Large intestine (tissue), 3 donors: ENCODE data around the gene RB1. TPM values are rescaled to one million over a fixed set of nuclear protein-coding genes. Genes with fewer than 3 reads are reported as not detected.

Experiments used
- DNase-seq, 2 donors: peaks; one replicate each; pipeline versions ENCODE4 v3.0.0 to v3.0.0-alpha.2; 2013
- H3K27ac ChIP-seq: one replicate; pipeline ENCODE4 v1.5.1; 2013; ENCODE audit warnings: low read length
- H3K27me3 ChIP-seq: 2 replicates; pipeline ENCODE4 v1.6.1; 2013; ENCODE audit warnings: low read length; ENCODE audit not compliant: control insufficient read depth, insufficient read depth
- H3K36me3 ChIP-seq: 2 replicates; pipeline ENCODE4 v1.6.1; 2013; ENCODE audit warnings: low read length; ENCODE audit not compliant: control insufficient read depth, insufficient read depth
- H3K4me1 ChIP-seq: one replicate; pipeline ENCODE4 v1.6.1; 2013; ENCODE audit warnings: low read length; ENCODE audit not compliant: control insufficient read depth, insufficient read depth
- H3K4me3 ChIP-seq: one replicate; pipeline ENCODE4 v1.5.1; 2013; ENCODE audit warnings: low read length
- H3K9me3 ChIP-seq: one replicate; pipeline ENCODE4 v1.6.1; 2013; ENCODE audit warnings: mild to moderate bottlenecking, low read depth, low read length, moderate library complexity; ENCODE audit not compliant: control insufficient read depth
- WGBS: methylation state at CpG from one replicate; pipeline ENCODE4 v1.1.5; 2013; ENCODE audit warnings: low lambda C conversion rate; ENCODE audit not compliant: insufficient coverage; 5-methylcytosine and 5-hydroxymethylcytosine counted together
- polyA plus RNA-seq: library from polyadenylated mRNA; unstranded; fragments of 120-200 nt; gene quantifications from one replicate; pipeline ENCODE4 v1.2.1, GENCODE V29; 2013

The RB1 gene
- polyA plus RNA-seq, 1 donor, result 34.8 TPM

DNA sequence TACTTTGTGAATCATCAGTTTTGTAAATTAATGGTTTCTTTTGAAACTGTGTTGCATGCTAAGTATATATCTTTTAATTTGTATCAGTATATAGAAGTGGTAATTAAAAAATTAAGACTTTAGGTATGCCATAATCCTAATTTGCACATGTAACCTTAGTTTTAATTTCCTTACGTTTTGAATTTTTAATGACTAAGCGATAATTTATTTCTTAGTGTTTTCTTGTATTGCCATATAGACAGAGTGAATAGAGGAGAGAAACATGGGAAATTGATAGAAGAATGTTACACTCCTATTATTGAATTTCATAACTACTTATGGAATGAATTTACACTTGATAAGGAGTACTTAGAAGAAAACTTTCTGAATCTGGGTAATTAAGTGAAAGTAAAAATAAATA is 79.8 kb downstream of the RB1 start:
- H3K27ac ChIP-seq, result no peak overlapping the region
- H3K4me1 ChIP-seq, result no peaks in the 10 kb centered on the region
- H3K4me3 ChIP-seq, result no peak overlapping the region
- no CpG with 5 or more reads among the region's 2 CpGs for WGBS
- no peaks in the 10 kb centered on the region for H3K27me3 ChIP-seq
- H3K9me3 ChIP-seq, result no peaks in the 10 kb centered on the region
- no peak for DNase-seq
- peaks cover 6% of the 10 kb centered on the region for H3K36me3 ChIP-seq

DNA sequence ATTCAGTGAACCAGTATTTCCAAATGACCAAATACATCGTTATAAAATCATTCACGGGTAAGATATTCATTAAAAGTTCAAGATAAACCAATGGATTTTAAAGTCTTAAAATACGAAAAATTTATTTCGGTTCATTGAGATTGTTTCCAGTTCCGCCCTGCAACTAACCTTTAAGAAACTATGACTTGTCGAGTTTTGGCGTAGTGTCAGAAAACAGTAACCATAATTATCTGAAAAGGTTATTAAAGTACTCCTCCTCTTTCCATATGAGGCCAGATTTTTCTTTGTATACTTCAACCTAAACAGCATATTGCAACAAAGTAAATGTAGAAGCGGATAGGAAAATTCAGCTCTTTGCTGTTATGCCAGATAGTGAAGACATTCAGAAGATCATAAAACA is 83.3 kb downstream of the RB1 start:
- Histone ChIP-seq H3K9me3 (no peaks in the 10 kb centered on the region), H3K4me1 (no peaks in the 10 kb centered on the region), H3K36me3 (peaks cover 7% of the 10 kb centered on the region), H3K4me3 (no peak overlapping the region), H3K27me3 (no peaks in the 10 kb centered on the region), H3K27ac (no peak overlapping the region)
- 100% methylated on average over 5 of the region's 8 CpGs for WGBS
- no peak for DNase-seq

- 88% methylated on average over 1 of the region's 3 CpGs for WGBS
Measured at GRCh38 chr13:48391257-48391656, 87.7 kb downstream of the RB1 start.

DNA sequence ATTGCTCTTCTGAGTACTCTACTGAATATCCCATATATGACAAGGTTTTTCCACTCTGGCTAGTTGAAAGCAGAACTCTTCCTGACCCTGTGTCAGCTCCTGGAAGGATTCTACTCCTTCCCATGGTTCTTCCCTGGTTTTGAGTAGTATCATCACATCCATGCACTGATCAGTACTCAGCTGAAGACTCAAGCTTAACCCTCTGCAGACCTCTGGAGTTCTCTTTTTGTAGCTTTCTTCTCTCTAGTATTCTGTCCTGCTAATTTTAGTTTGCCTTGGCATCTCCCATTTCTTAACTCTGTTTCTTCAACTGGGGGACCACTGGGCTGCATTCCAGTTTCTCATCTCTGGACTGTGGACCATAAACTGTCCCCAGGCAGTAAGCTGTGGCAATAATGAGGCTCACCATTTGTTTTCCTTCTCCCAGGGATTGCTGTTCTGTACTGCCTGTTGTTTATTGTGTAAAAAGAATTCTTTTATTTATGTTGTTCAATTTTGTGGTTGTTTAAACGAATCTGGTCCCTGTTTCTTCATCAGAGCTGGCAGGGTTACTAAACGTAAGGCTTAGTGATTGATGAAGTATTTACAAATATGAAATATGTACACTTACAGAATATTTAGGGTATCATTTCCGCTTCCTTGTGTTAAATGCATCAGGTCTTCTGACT is 89.6 kb downstream of the RB1 start:
- Histone ChIP-seq H3K9me3 (no peaks in the 10 kb centered on the region), H3K4me3 (no peak overlapping the region), H3K27ac (no peak overlapping the region), H3K27me3 (no peaks in the 10 kb centered on the region), H3K36me3 (peaks cover 7% of the 10 kb centered on the region), H3K4me1 (no peaks in the 10 kb centered on the region)
- no peak for DNase-seq
- no CpG with 5 or more reads among the region's 3 CpGs for WGBS

More at GRCh38 chr13:48391257-48391656, 87.7 kb downstream of the RB1 start:
- DNase-seq, result no peak
- Histone ChIP-seq H3K9me3 (no peaks in the 10 kb centered on the region), H3K27ac (no peak overlapping the region), H3K4me1 (no peaks in the 10 kb centered on the region), H3K36me3 (peaks cover 7% of the 10 kb centered on the region), H3K4me3 (no peak overlapping the region), H3K27me3 (no peaks in the 10 kb centered on the region)

GRCh38 chr13:48393698-48394085 is 90.1 kb downstream of the RB1 start:
- DNase-seq, result no peak
- no peaks in the 10 kb centered on the region for H3K9me3 ChIP-seq
- WGBS, result no CpG with 5 or more reads among the region's 2 CpGs
- no peak overlapping the region for H3K27ac ChIP-seq
- no peak overlapping the region for H3K4me3 ChIP-seq
- H3K4me1 ChIP-seq, result no peaks in the 10 kb centered on the region
- peaks cover 7% of the 10 kb centered on the region for H3K36me3 ChIP-seq
- no peaks in the 10 kb centered on the region for H3K27me3 ChIP-seq

- Histone ChIP-seq H3K27ac (no peak overlapping the region), H3K4me3 (no peak overlapping the region), H3K9me3 (no peaks in the 10 kb centered on the region), H3K4me1 (no peaks in the 10 kb centered on the region), H3K36me3 (peaks cover 5% of the 10 kb centered on the region), H3K27me3 (no peaks in the 10 kb centered on the region)
- no CpG with 5 or more reads among the region's 1 CpG for WGBS
- DNase-seq, result no peak
Measured at GRCh38 chr13:48397744-48398143, 94.2 kb downstream of the RB1 start.

- H3K27me3 ChIP-seq, result no peaks in the 10 kb centered on the region
- H3K4me1 ChIP-seq, result no peaks in the 10 kb centered on the region
- DNase-seq, result no peak
- H3K27ac ChIP-seq, result no peak overlapping the region
- H3K9me3 ChIP-seq, result no peaks in the 10 kb centered on the region
- no peak overlapping the region for H3K4me3 ChIP-seq
- peaks cover 5% of the 10 kb centered on the region for H3K36me3 ChIP-seq
Measured at GRCh38 chr13:48398450-48399095, 95.0 kb downstream of the RB1 start.

DNA sequence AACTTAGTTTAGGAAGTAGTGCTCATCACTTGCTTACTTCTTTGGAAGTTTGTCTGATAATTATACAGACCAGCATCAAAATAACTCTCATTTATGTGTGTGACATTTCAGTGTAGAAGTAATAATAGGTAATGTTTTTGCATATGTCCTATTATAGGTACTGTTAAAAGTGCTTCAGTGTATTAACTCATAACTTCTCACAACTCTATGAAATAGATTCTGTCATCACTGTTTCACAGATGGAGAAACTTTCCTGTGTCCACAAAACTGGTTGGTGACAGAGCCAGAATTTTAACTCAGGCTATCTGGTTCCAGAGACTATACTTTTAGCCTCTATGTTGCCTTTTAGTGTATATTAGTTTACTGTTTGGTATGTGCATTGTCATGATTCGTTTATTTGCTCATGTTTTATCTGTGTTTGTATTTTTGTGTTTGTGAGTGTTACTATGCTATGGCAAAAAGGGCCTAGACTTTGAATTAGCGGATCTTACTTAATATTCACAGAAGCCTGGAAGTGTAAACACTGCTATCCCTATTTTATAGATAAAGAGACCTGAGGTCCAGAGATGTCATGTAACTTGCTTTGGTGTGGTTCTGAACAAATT is 96.6 kb downstream of the RB1 start:
- H3K27ac ChIP-seq, result no peak overlapping the region
- WGBS, result no CpG with 5 or more reads among the region's 2 CpGs
- no peaks in the 10 kb centered on the region for H3K4me1 ChIP-seq

DNA sequence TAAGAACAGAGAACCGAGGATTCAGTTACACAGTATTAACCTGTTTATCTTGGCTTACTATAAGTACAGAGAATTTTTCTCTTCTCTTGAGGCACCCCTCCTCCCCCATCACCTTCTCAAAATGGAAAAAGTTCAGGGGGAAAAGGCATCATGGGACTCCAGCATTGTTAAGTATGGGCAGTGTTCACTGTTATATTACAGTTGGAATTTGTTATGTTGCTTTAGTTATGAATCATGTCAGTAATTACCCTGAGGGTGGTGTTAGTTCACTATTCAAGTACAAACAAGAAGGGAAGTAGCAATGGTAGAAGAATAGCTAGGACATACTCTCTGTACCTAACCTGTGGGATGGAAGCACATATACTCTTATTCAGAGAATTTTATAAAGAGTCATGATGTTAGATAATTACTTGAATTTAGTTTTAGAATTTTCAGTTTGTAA is 97.3 kb downstream of the RB1 start:
- H3K27me3 ChIP-seq, result no peaks in the 10 kb centered on the region
- no peaks in the 10 kb centered on the region for H3K9me3 ChIP-seq
- H3K4me3 ChIP-seq, result no peak overlapping the region
- WGBS, result 40% methylated on average over 1 of the region's 1 CpG
- H3K4me1 ChIP-seq, result no peaks in the 10 kb centered on the region
- H3K36me3 ChIP-seq, result no peaks in the 10 kb centered on the region
- peak; percentile 9 to 55 for DNase-seq
- H3K27ac ChIP-seq, result no peak overlapping the region

More for the DNA sequence above, 96.6 kb downstream of the RB1 start:
- Histone ChIP-seq H3K27me3 (no peaks in the 10 kb centered on the region), H3K36me3 (no peaks in the 10 kb centered on the region), H3K9me3 (no peaks in the 10 kb centered on the region), H3K4me3 (no peak overlapping the region)
- DNase-seq, result no peak

- WGBS, result 83% methylated on average over 1 of the region's 2 CpGs
- H3K36me3 ChIP-seq, result no peaks in the 10 kb centered on the region
- no peaks in the 10 kb centered on the region for H3K9me3 ChIP-seq
- no peak overlapping the region for H3K4me3 ChIP-seq
- H3K27ac ChIP-seq, result no peak overlapping the region
- H3K4me1 ChIP-seq, result no peaks in the 10 kb centered on the region
- no peak for DNase-seq
- H3K27me3 ChIP-seq, result no peaks in the 10 kb centered on the region
Measured at GRCh38 chr13:48401480-48401879, 97.9 kb downstream of the RB1 start.
